ENCODE data around the gene UGT2A3.

The UGT2A3 gene

DNA sequence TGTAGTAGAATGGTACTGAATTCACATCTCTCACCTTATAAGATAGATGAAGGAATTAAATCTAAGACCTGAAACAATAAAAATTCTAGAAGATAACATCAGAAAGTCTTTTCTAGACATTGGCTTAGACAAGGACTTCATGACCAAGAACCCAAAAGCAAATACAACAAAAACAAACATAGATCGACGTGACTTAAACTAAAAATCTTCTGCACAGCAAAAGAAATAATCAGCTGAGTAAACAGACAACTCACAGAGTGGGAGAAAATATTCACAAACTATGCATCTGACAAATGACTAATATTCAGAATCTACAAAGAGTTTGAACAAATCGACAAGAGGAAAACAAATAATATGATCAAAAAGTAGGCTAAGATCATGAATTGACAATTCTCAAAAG lies 38.8 kb downstream of the UGT2A3 start:
- no peak for DNase-seq (ENCODE audit: low spot score)

DNA sequence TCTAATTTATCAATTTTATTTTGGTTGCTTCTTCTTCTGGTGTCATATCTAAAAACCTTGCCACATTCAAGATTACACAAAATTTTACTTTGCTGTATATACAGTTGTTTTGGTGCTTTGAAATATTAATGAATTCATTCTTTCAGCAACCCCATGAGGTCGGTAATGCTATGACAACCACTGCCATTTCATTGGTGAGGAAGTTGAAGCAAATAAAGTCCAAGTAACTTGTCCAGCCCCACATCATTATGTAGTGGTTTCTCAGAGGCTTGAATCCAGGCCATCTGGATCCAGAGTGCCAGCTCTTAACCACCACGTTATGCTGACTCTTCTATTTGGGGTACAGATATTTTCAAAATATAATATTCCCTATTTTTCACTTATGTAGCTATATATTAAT lies 42.2 kb downstream of the UGT2A3 start:
- DNase-seq (ENCODE audit: low spot score), result no peak

DNA sequence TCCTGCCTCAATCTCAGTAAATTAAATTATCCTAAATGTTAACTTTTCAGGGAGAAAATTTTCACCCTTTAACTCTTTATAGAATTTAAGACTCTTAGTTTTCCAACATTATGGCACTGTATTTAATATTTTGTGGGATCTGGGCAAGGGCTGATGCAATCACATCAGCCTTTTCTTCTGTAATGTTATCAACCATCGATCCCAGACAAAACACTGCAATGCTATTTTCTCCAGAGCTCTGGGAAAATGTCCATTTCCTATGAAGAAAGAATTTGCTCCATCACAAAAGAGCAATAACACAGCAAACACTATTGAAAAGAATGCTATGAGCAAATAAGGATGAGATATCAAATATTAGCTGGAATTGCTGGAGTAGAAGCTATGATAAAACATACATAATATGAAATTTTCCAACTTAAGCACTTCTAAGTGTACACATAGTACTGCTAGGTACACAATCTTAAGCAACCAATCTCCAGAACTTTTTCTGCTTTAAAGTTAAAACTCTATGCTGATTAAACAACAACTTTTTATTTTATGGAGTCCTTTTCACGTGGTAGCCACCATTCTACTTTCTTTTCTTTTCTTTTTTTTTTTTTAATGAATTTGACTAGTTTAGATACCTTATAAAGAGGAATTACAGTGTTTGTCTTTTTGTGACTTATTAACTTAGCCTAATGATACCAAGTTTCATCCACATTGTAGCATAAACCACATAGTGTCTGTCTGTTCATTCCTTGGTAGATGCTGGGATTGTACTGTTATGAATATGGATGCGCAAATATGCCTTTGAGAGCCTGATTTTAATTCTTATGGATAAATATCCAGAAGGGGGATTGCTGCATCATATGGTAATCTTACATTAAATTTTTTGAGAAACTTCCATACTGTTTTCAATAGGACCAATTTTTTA lies 43.6 kb downstream of the UGT2A3 start:
- no peak for DNase-seq (ENCODE audit: low spot score)

DNA sequence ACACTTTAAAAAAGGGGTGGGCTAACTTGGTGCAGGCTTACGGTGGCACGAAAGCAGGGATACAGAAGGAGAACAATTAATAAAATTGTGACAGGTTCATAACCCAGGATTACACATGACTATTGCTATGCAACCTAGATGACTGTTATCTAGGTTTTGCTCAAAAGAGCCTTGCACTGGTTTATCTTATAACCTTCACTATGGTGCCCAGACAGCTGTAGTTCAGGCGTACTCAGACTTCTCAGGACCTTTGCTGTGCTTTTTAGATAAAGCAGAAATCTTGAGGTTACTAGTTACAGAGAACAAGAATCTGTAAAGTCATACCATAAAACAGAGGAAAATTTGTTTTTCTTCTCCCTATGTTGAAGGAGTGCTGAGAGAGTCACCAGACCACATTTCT lies 44.4 kb downstream of the UGT2A3 start:
- no peak for DNase-seq (ENCODE audit: low spot score)

DNA sequence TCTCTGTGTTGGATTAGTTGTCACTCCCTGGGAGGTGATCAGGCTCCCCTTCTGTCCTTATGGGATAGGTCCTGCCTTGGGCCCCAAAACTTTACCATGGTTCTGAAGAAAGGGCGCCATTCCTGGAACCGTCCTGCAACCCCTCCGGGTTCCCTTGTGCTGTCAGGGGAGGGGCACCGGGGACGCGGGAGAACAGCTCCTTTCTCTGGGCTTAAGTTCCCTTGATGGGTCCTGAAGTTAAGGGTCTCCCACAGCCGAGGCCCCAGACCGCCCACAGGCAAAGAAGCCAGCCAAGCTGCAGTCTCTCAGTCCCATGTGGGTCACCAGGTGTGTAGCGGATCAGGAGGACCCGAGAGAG lies 44.8 kb downstream of the UGT2A3 start:
- DNase-seq (ENCODE audit: low spot score), result no peak

DNA sequence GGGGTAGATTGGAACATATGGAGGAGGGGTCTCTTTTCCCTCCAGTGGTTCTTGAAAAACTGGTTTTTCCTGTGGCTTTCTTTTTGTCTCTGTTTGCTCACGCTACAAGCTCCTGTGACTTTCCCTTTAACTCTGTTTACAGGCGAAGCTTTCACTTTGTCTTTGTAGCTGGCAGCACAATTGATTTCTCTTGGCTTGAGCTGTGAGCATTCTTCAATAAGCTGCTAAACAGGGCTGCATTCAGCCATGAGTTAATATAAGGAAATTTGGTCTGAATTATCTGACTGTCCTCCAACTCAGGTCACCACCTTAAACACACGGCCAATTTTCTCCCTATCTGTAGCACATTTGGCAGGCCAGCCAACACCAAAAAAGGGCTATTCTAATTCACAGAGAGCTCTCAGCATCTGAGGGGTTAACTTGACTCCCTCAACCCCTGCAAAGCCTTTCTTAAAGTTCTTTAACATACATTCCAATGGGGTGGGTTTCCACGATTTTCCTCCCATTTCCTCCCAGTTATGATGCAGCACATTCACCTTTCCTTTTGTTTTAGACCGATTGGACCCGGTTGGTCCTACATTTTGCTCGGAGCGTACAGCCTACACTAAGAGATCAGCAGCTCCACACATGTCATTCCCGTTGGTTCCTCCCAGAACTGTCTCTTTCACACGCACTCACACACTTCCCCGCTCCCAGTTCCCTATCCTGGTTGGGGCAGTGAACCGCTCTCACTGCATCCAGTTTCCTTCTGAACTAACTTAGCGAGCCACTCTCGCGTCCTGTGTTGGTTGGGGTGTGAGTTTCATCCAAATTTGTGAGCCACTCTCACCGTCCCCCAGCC lies 45.4 kb downstream of the UGT2A3 start:
- no peak for DNase-seq (ENCODE audit: low spot score)

DNA sequence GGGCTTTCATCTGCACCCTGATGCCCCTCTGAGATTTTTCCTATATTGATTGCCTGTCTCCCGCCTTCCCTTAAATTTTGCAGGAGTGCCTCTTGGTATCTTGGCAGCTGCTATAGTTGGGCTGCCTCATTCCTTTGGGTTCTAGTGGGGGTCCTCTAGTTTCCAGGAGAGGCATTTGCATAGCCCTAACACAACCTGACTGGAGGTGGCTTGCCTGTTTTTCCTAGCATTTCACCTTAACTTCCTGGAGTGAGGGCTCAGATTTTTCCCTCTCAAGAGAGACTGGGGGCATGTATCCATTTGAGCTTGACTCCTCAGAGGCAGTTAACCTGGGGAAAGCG lies 46.0 kb downstream of the UGT2A3 start:
- no peak for DNase-seq (ENCODE audit: low spot score)

DNA sequence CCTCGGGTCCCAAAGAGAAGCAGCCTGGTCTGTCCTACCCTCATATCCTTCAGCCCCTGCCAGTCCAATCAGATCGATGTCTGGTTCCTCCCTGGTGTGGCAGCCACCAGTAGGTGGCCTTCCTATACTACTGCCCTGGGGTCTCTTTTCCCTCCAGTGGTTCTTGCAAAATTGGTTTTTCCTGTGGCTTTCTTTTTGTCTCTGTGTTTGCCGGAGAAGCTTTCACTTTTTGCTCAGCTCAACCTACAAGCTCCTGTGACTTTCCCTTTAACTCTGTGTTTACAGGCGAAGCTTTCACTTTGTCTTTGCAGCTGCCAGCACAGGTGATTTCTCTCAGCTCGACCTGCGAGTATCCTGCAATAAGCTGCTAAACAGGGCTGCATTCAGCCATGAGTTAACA lies 46.8 kb downstream of the UGT2A3 start:
- no peak for DNase-seq (ENCODE audit: low spot score)

DNA sequence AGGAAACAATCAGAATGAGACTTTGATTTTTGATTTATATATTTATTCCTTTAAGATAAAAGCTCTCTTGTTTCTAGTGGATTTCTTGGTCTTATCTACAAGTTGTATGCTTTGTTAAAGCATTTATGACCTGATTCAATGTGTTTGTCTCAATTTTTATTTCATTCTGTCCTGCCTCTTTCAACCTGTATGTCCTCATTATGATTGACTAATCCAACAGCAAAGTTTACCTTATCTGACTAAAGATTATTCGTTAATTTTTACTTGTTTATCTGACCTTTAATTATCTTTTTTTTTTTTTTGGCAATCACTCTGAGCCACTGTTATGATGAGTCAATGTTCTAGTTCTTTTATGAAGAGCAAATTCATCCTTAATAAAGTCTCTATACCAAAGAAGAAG lies 54.9 kb downstream of the UGT2A3 start:
- no peak for DNase-seq (ENCODE audit: low spot score)

DNA sequence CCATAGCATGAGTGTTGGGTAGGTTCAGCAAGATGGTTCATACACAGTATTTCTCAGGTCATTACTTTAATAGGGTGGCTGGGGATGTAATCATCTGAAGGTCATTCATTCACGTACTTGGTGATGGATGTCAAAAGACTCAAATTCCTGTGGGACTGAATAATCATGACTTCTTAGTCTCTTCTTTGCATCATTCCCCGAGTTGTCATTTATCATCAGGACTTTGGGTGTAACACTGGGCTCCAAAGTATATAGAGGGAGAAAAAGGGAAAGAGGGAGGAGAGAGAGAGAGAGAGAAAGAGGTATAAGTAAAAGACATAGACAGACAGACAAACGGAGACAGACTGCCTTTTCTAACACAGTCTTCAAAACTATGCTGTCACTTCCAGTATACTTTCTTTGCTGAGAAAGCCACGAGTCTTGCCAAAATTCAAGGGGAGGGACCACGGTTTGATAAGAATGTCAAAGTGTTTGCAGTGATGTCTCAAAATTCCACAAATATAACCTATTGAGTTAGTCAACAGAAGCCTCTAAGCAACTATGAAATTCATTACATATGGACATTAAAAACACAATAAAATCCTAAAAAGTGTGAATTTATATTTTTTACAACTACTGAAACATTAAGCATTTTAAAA lies 55.9 kb downstream of the UGT2A3 start:
- no peak for DNase-seq (ENCODE audit: low spot score)

DNA sequence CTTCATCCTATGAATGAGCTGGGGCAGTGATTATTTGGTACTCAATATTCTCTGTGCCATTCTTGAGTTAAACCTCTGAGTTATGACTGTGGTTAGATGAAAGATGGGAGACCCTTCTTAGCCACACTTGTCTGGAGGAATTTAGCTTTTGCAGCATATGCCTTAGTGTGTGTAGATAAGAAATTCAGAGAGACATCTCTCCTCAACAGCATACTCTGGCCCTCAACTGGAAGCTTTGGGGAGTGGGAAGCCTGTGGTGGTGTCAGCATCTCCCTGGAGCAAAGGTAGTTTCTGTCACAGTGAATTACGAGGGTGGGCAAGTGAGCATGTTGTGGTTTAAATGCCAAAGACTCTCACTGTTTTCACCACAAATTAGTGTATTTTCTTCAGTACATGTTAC lies 58.7 kb downstream of the UGT2A3 start:
- DNase-seq (ENCODE audit: low spot score), result no peak

DNA sequence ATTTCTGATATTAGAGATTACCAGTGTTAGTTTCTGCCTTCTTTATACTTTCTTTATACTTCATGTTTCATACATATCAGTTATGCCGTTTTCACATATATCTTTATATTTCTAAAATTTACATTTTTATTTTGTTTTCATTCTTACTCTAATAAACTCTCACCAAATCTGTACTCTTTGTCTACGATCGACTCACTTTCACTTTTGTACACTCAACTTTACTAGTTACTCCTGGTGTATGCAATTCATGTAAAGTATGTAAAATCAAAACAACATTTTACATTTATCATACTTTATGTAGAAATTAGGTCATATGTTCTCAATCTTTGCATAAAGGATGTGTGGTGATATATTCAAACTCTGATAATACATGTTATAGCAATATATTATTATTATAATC lies 59.9 kb downstream of the UGT2A3 start:
- no peak for DNase-seq (ENCODE audit: low spot score)

DNA sequence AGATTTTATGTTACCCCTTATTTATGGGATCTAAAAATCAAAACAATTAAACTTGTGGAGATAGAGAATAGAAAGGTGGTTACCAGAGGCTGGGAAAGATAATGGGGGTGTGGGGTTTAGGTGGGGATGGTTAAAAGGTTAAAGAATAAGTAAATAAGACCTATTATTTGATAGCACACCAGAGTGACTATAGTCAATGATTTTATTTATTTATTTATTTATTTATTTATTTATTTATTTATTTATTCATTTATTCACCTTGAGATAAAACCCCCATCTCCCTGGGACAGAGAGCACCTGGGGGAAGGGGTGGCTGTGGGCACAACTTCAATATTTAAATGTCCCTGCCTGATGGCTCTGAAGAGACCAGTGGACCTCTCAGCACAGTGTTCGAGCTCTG lies 66.1 kb downstream of the UGT2A3 start:
- DNase-seq (ENCODE audit: low spot score), result no peak

DNA sequence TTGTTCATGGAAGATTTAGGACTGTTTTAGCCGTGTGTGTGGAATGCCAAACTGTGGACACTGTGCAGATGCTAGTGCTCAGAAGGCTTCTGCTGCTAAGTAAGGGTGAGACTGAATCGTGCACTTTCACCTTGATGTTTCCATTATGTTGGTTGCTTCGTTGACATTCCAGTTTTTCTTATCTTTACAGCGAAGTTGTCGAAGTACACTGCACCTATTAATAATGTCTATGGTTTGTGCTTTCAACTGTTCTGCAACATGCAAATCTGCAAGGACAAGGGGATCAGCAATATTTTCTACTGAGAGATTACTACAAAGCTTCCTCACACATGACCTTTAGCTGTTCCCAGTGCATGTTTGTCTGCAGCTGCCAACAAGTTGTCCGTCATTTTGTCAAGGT lies 67.7 kb downstream of the UGT2A3 start:
- DNase-seq (ENCODE audit: low spot score), result no peak

Data from CD4-positive, alpha-beta T cell treated with Interleukin-2 at 100 ng/mL for 4 hours (primary cell).